CD14-positive monocyte (primary cell): ENCODE results near the gene MISP3. TPM values are rescaled to one million over a fixed set of nuclear protein-coding genes. Genes with fewer than 3 reads are reported as not detected.
A peak's percentile ranks its signal among the peaks of the same experiment; 100 is the strongest.
"Not testable (repeated sequence)": the region's sequence is repeated elsewhere in the genome, so short reads cannot be mapped to it uniquely, and the experiment has no call there.

ENCODE experiments used
- DNase-seq, 3 donors: peaks; one replicate each; pipeline ENCODE4 v3.0.0-alpha.2; 2011 to 2022
- H2AFZ ChIP-seq: 2 replicates; pipeline ENCODE4 v1.6.0; 2012; ENCODE audit warnings: mild to moderate bottlenecking, low read depth, low read length, inconsistent platforms; ENCODE audit not compliant: insufficient read depth, poor library complexity, severe bottlenecking
- H3K27ac ChIP-seq, 2 donors: 1 replicate in 1 of 2; 2 replicates in 1 of 2; pipeline ENCODE4 v1.5.1; 2012 to 2013; ENCODE audit warnings: low read length in 2 of 2, control low read depth in 1 of 2, inconsistent platforms in 1 of 2, low read depth in 1 of 2, mild to moderate bottlenecking in 1 of 2
- H3K27me3 ChIP-seq, 2 donors: one replicate each; pipeline versions ENCODE4 v1.6.0 to v1.6.1; 2011 to 2013; ENCODE audit warnings: low read length in 2 of 2; ENCODE audit not compliant: control insufficient read depth in 2 of 2, insufficient read depth in 2 of 2
- H3K36me3 ChIP-seq, 2 donors: replicated peaks in 1 of 2; 1 replicate in 1 of 2; 2 replicates in 1 of 2; pipeline versions ENCODE4 v1.5.1 to v1.6.1; 2012 to 2013; ENCODE audit warnings: low read length in 2 of 2, control low read depth in 1 of 2, inconsistent platforms in 1 of 2, mild to moderate bottlenecking in 1 of 2; ENCODE audit not compliant: insufficient read depth in 2 of 2, control insufficient read depth in 1 of 2
- H3K4me1 ChIP-seq, 2 donors: 1 replicate in 1 of 2; 2 replicates in 1 of 2; pipeline versions ENCODE4 v1.5.1 to v1.6.1; 2012 to 2013; ENCODE audit warnings: low read length in 2 of 2, control low read depth in 1 of 2, inconsistent platforms in 1 of 2, mild to moderate bottlenecking in 1 of 2, moderate library complexity in 1 of 2; ENCODE audit not compliant: insufficient read depth in 2 of 2, control insufficient read depth in 1 of 2
- H3K4me2 ChIP-seq: replicated peaks from 2 replicates; pipeline ENCODE3; 2012; ENCODE audit warnings: low read length, moderate library complexity, mild to moderate bottlenecking; ENCODE audit not compliant: poor library complexity, severe bottlenecking; ENCODE audit errors: extremely low read depth
- H3K4me3 ChIP-seq, 3 experiments: fragments of 200-600 bp in 1 of 3; sonication (generic) in 1 of 3; replicated peaks in 1 of 3; 1 replicate in 2 of 3; 2 replicates in 1 of 3; pipeline ENCODE4 v1.5.1; 2011 to 2013; ENCODE audit warnings: low read length in 3 of 3, mild to moderate bottlenecking in 3 of 3, control low read depth in 2 of 3, low read depth in 2 of 3, inconsistent platforms in 1 of 3, moderate library complexity in 1 of 3
- H3K79me2 ChIP-seq: 2 replicates; pipeline ENCODE4 v1.6.0; 2012; ENCODE audit warnings: mild to moderate bottlenecking, control low read depth, inconsistent platforms, low read length, moderate library complexity; ENCODE audit not compliant: insufficient read depth
- H3K9ac ChIP-seq: 2 replicates; pipeline ENCODE4 v1.6.0; 2017; ENCODE audit warnings: low read length, mild to moderate bottlenecking; ENCODE audit not compliant: insufficient read depth, poor library complexity, severe bottlenecking
- H3K9me3 ChIP-seq, 2 donors: replicated peaks in 1 of 2; 1 replicate in 1 of 2; 2 replicates in 1 of 2; pipeline versions ENCODE4 v1.5.1 to v1.6.1; 2012 to 2013; ENCODE audit warnings: low read length in 2 of 2, control low read depth in 1 of 2; ENCODE audit not compliant: control insufficient read depth in 1 of 2, insufficient read depth in 1 of 2
- H4K20me1 ChIP-seq: 2 replicates; pipeline ENCODE4 v1.6.0; 2012; ENCODE audit warnings: mild to moderate bottlenecking, low read length, control low read depth, moderate library complexity; ENCODE audit not compliant: insufficient read depth
- H3K27ac Mint-ChIP-seq, 7 donors: one replicate each; pipeline ENCODE4 v1.8.0; 2020; ENCODE audit warnings: mild to moderate bottlenecking in 7 of 7, mixed read lengths in 7 of 7, moderate library complexity in 6 of 7, inconsistent platforms in 2 of 7
- H3K27me3 Mint-ChIP-seq, 3 donors: one replicate each; pipeline ENCODE4 v1.8.0; 2021 to 2022; ENCODE audit warnings: low read depth in 3 of 3, mild to moderate bottlenecking in 3 of 3, mixed read lengths in 3 of 3, moderate library complexity in 3 of 3, inconsistent platforms in 1 of 3
- H3K36me3 Mint-ChIP-seq, 2 donors: one replicate each; pipeline ENCODE4 v1.8.0; 2020; ENCODE audit warnings: mixed read lengths in 2 of 2, inconsistent platforms in 1 of 2, mild to moderate bottlenecking in 1 of 2
- H3K4me1 Mint-ChIP-seq: one replicate; pipeline ENCODE4 v1.8.0; 2020; ENCODE audit warnings: mild to moderate bottlenecking, mixed read lengths
- H3K4me3 Mint-ChIP-seq, 2 donors: one replicate each; pipeline ENCODE4 v1.8.0; 2020; ENCODE audit warnings: mild to moderate bottlenecking in 2 of 2, mixed read lengths in 2 of 2, moderate library complexity in 1 of 2
- H3K9me3 Mint-ChIP-seq, 7 donors: one replicate each; pipeline ENCODE4 v1.8.0; 2020 to 2022; ENCODE audit warnings: mixed read lengths in 7 of 7, mild to moderate bottlenecking in 6 of 7, moderate library complexity in 6 of 7, inconsistent platforms in 2 of 7
- WGBS: methylation state at CpG from one replicate; pipeline ENCODE4 v1.1.5; 2013; ENCODE audit warnings: missing lambda C conversion rate; ENCODE audit not compliant: insufficient coverage; 5-methylcytosine and 5-hydroxymethylcytosine counted together
- intact Hi-C, 2 donors: fragments of 100-400 bp; cut with micrococcal nuclease; formaldehyde crosslinking; loops; one replicate each; pipeline versions ENCODE4 v1.15.0 to v1.15.1; 2023
- polyA plus RNA-seq, 3 donors: library from polyadenylated mRNA; depleted of rRNA in 1 of 3; unstranded in 2 of 3; stranded (reverse) in 1 of 3; fragments of 300-500 nt in 2 of 3; fragments of >200 nt in 1 of 3; fragmentation: Illumina TruSeq in 2 of 3; gene quantifications; 1 replicate in 2 of 3; 2 replicates in 1 of 3; pipeline ENCODE4 v1.2.3, GENCODE V29; 2012 to 2021
- TF ChIP-seq, protein P1 (sequence below): fragments of 200-600 bp; IDR thresholded peaks from one replicate; pipeline ENCODE4 v1.8.0; 2022; ENCODE audit warnings: antibody characterized with exemption, mild to moderate bottlenecking

Gene MISP3
- polyA plus RNA-seq, 3 donors, result 0.42 to 0.77 (median 0.52) TPM

DNA sequence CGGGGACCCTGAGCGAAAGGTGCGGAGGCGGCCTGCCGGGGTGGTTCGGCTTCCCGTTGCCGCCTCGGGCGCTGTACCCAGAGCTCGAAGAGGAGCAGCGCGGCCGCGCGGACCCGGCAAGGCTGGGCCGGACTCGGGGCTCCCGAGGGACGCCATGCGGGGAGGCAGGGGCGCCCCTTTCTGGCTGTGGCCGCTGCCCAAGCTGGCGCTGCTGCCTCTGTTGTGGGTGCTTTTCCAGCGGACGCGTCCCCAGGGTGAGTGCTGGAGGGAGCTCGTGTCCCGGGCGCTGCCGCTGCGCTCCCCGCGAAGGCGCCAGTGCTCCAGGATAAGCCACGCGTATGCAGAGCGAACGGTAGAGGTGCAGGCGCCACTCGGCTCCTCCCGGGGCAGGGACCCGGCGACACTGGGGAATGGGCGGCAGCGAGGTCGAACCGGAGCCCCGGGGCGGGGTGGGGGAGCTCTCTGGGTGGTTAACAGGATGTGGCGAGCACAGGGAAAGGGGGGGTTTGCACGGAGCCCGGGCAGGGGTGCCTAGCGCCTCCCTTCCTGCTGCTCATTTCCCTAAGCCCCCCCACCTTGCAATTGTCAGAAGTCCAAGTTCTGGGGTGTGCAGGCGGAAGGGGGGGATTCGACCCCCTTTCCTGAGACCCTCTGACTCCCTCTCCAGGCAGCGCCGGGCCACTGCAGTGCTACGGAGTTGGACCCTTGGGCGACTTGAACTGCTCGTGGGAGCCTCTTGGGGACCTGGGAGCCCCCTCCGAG lies 40.7 kb upstream of the MISP3 start, which contains the start of gene IL27RA:
IL27RA (plus strand) TSS at position 44 of the 762 bp plus-strand sequence; CDS start at position 155, 111 bp downstream.
- Histone ChIP-seq H3K36me3 (peaks cover 9 to 11% of the 10 kb centered on the region in 2 donors), H3K4me1 (peaks cover 23 to 25% of the 10 kb centered on the region in 2 donors), H3K4me2 (peak within 1 kb of the TSS; percentile 87), H3K27me3 (no peaks in the 10 kb centered on the region), H3K9ac (peak within 1 kb of the TSS; percentile 95), H3K79me2 (peaks cover 37% of the 10 kb centered on the region), H3K4me3 (peak within 1 kb of the TSS; percentile 54 to 98 (median 96)), H4K20me1 (no peaks in the 10 kb centered on the region), H2AFZ (peak within 1 kb of the TSS; percentile 90), H3K27ac (peak within 1 kb of the TSS; percentile 90 to 94), H3K9me3 (no peaks in the 10 kb centered on the region)
- Mint-ChIP-seq H3K36me3 (peaks cover 13 to 23% of the 10 kb centered on the region in 2 donors), H3K27ac (peak within 1 kb of the TSS; percentile 86 to 96 (median 91)), H3K9me3 (peaks cover 0 to 2% (median 0%) of the 10 kb centered on the region in 7 donors), H3K4me1 (peaks cover 28% of the 10 kb centered on the region), H3K27me3 (peaks cover 0 to 3% (median 2%) of the 10 kb centered on the region in 3 donors), H3K4me3 (peak within 1 kb of the TSS; percentile 91 to 95)
- intact Hi-C loops, result loop anchor here (5.0 kb wide), 2 partner anchors 35 to 45 kb away; no protein-coding TSS in a partner anchor
- DNase-seq, result peak; percentile 48 to 62 (median 59)
- TF ChIP-seq, protein P1, sequence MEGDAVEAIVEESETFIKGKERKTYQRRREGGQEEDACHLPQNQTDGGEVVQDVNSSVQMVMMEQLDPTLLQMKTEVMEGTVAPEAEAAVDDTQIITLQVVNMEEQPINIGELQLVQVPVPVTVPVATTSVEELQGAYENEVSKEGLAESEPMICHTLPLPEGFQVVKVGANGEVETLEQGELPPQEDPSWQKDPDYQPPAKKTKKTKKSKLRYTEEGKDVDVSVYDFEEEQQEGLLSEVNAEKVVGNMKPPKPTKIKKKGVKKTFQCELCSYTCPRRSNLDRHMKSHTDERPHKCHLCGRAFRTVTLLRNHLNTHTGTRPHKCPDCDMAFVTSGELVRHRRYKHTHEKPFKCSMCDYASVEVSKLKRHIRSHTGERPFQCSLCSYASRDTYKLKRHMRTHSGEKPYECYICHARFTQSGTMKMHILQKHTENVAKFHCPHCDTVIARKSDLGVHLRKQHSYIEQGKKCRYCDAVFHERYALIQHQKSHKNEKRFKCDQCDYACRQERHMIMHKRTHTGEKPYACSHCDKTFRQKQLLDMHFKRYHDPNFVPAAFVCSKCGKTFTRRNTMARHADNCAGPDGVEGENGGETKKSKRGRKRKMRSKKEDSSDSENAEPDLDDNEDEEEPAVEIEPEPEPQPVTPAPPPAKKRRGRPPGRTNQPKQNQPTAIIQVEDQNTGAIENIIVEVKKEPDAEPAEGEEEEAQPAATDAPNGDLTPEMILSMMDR, result peak; percentile 89
- WGBS, result under 1% methylated on average over 45 of the region's 63 CpGs

GRCh38 chr19:14033946-14034345 lies 38.6 kb upstream of the MISP3 start:
- Mint-ChIP-seq H3K27ac (peak overlapping the region in 1 of 7 donors; percentile 0), H3K36me3 (peaks cover 30 to 43% of the 10 kb centered on the region in 2 donors), H3K27me3 (peaks cover 0 to 3% (median 2%) of the 10 kb centered on the region in 3 donors), H3K4me3 (no peak overlapping the region), H3K9me3 (peaks cover 0 to 2% (median 0%) of the 10 kb centered on the region in 7 donors), H3K4me1 (peaks cover 20% of the 10 kb centered on the region)
- intact Hi-C loops, result loop anchor here (5.0 kb wide), 2 partner anchors 37 to 47 kb away; no protein-coding TSS in a partner anchor
- Histone ChIP-seq H3K27me3 (no peaks in the 10 kb centered on the region), H3K36me3 (peaks cover 23 to 27% of the 10 kb centered on the region in 2 donors), H3K79me2 (peaks cover 37% of the 10 kb centered on the region), H4K20me1 (no peaks in the 10 kb centered on the region), H3K4me3 (no peak overlapping the region), H3K27ac (no peak overlapping the region), H2AFZ (no peak overlapping the region), H3K9me3 (no peaks in the 10 kb centered on the region), H3K4me2 (no peak overlapping the region), H3K4me1 (peaks cover 19 to 20% of the 10 kb centered on the region in 2 donors), H3K9ac (no peak overlapping the region)
- TF ChIP-seq, protein P1, result no peak
- DNase-seq, result no peak
- WGBS, result 100% methylated on average over 1 of the region's 2 CpGs

DNA sequence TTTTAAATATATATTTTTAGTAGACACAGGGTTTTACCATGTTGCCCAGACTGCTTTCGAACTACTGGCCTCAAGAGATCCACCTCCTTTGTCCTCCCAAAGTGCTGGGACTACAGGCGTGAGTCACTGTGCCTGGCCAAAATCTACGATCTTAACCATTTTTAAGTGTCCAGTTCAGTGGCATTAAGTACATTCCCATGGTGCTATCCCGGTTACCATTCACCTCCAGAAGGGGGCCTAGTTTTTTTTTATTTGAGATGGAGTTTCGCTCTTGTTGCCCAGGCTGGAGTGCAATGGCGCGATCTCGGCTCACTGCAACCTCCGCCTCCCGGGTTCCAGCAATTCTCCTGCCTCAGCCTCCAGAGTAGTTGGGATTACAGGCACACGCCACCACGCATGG lies 37.4 kb upstream of the MISP3 start:
- H3K4me3 ChIP-seq, H3K27ac ChIP-seq, H3K27ac Mint-ChIP-seq, intact Hi-C loops, H2AFZ ChIP-seq, H3K4me3 Mint-ChIP-seq, H3K27me3 Mint-ChIP-seq, H3K4me2 ChIP-seq, H3K27me3 ChIP-seq, H3K9ac ChIP-seq, H3K9me3 Mint-ChIP-seq, H4K20me1 ChIP-seq, DNase-seq, H3K9me3 ChIP-seq: not testable (repeated sequence)
- WGBS, result 98% methylated on average over 5 of the region's 12 CpGs
- H3K79me2 ChIP-seq, result peaks cover 37% of the 10 kb centered on the region
- peaks cover 35 to 39% of the 10 kb centered on the region in 2 donors for H3K36me3 ChIP-seq
- Mint-ChIP-seq H3K4me1 (peaks cover 19% of the 10 kb centered on the region), H3K36me3 (peaks cover 42 to 55% of the 10 kb centered on the region in 2 donors)
- peaks cover 18 to 20% of the 10 kb centered on the region in 2 donors for H3K4me1 ChIP-seq
